NCI-H446 (cell line): ENCODE measurements around the gene CLC.
"Not testable (repeated sequence)": the region's sequence is repeated elsewhere in the genome, so short reads cannot be mapped to it uniquely, and the experiment has no call there.

ENCODE experiments used
- DNase-seq, 2 experiments: peaks; one replicate each; lab custom pipeline; 2025; lab: John Stamatoyannopoulos, UW

Gene CLC

GRCh38 chr19:39729594-39729993 is 8.2 kb downstream of the CLC start:
- no peak for DNase-seq

GRCh38 chr19:39728040-39728439 is 9.8 kb downstream of the CLC start:
- DNase-seq = no peak

- DNase-seq = no peak
These were observed 10.6 kb downstream of the CLC start for GRCh38 chr19:39727070-39727800.

DNA sequence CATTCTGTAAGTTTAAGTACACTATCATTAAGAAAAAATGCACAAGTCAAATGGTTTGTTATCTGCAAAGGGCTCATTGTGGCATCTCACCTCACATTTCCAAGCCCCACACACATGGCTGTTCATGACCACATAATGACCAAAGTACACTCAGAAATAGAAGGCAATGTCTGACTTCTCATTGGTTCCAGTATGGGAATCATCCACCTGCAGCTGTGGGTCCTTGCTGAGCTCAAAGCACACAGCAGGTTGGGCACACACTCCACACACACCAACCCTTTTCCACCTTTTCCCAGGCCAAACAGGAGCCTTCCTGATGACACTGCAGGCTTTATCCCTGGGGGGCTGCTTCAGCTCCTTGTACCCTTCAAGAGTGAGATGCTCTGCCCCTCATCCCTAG is 11.8 kb downstream of the CLC start:
- DNase-seq = no peak

DNA sequence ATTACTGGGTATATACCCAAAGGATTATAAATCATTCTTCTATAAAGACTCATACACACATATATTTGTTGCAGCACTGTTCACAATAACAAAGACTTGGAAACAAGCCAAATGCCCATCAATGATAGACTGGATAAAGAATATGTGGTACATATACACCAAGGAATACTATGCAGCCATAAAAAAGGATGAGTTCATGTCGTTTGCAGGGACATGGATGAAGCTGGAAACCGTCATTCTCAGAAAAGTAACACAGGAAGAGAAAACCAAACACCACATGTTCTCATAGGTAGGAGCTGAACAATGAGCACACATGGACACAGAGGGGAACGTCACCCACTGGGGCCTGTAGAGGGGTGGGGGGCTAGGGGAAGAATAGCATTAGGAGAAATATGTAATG is 17.7 kb downstream of the CLC start:
- not testable (repeated sequence) for DNase-seq

GRCh38 chr19:39710333-39710890 is 27.4 kb downstream of the CLC start:
- DNase-seq = no peak

GRCh38 chr19:39709026-39709872 is 28.6 kb downstream of the CLC start:
- no peak for DNase-seq

GRCh38 chr19:39708594-39708993 is 29.2 kb downstream of the CLC start:
- DNase-seq = no peak

GRCh38 chr19:39705578-39706188 is 32.1 kb downstream of the CLC start:
- DNase-seq = no peak

- DNase-seq = no peak
These were observed 33.4 kb downstream of the CLC start, which contains the start of gene LGALS14 for GRCh38 chr19:39704181-39705044. Gene LGALS14, plus strand, starts transcription at chr19:39704481. Its CDS starts 48 bp downstream, at chr19:39704529.

DNA sequence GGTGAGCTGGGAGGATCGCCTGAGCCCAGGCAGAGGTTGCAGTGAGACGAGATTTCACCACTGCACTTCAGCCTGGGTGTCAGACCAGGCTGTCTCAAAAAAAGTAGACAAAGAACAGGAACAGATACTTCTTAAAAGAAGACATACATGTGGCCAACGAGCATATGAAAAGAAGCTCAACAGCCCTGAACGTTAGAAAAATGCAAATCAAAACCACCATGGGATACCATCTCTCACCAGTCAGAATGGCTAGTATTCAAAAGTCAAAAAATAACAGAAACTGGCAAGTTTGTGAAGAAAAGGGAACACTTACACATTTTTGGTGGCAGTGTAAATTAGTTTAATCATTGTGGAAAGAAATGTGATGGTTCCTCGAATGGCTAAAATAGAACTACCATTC is 36.5 kb downstream of the CLC start:
- no peak for DNase-seq

GRCh38 chr19:39698535-39698934 is 39.3 kb downstream of the CLC start:
- DNase-seq = no peak

DNA sequence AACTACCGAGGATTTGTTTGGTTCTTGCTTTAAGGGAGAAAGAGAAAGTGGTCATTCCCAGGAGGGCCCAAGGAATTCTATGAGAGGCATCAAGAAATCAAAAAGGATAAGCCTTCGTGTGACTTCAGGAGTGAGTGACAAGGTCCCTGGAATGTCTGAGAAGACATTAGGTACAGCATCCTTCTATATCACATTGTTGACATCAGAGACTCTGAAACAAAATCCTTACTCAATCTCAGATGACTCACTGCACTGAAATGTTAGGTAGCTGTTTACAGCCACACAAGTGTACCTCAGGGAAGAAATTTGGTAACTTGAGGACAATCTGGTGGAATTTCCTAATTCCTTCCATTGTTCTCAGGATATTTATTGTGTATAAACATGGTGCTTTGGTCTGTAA is 41.4 kb downstream of the CLC start:
- DNase-seq = no peak

DNA sequence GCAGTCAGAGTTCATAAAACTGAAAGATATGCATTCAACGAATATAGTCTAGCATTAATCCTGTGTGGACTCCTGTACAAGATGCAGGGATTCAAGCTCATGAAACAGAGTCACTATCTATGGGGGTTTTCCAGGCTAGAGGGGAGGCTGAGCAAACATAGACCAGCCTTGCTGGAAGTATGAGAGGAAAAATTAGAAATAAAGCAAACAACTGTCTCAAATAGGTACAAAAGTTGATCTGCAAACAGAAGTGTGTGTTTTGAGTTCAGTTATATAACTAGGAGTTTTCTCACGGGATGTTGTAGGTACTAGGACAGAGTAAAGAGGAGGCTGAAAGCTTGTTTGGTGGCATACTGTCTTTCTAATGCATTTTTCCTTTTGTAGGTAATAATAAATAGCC is 42.1 kb downstream of the CLC start:
- DNase-seq = no peak

DNA sequence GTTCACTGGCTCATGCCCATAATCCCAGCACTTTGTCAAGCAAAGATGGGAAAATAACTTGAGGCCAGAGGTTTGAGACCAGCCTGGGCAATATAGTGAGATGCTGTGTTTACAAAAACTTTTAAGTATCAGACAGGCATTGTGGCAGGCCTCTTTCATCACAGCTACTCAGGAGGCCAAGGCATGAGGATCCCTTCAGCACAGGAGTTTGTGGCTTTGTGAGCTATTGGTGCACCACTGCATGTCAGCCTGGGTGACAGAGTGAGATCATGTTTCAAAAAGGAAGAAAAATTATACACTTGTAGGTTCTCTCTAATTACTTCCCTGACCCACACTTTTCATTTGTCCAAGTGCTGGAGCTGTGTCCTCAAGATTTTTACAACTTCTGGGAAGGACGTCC is 45.0 kb downstream of the CLC start:
- no peak for DNase-seq

DNA sequence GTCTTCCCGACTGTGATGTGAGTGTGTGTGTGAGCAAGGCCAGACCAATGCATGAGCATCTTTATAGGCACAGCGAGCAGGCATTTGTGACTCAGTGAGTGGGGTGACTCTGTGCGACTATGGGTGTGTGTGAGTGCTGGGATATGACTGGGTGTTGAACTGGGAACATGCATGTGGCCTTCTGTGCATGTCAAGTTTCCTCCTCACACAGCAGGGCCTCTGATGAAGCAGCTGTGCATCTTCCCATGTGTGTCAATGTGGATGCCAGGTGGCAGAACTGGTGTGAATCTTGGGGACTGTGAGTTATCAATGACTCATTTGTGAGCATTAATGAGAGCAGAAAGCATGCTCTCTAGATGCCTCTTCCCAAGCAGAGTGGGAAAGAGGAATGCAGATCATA is 45.7 kb downstream of the CLC start:
- no peak for DNase-seq

DNA sequence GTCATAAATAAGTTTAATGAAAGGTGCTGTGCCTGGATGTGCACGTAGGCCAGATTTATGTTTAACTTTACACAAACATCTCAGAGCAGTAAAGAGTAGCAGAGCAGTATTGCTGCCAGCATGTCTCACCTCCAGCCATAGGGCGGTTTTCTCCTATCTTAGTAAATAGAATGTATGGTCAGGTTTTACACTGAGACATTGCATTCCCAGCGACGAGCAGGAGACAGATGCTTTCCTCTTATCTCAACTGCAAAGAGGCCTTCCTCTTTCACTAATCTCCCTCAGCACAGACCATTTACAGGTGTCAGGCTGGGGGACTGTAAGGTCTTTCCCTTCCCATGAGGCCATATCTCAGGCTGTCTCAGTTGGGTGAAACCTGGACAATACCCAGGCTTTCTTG is 49.2 kb downstream of the CLC start:
- not testable (repeated sequence) for DNase-seq

DNA sequence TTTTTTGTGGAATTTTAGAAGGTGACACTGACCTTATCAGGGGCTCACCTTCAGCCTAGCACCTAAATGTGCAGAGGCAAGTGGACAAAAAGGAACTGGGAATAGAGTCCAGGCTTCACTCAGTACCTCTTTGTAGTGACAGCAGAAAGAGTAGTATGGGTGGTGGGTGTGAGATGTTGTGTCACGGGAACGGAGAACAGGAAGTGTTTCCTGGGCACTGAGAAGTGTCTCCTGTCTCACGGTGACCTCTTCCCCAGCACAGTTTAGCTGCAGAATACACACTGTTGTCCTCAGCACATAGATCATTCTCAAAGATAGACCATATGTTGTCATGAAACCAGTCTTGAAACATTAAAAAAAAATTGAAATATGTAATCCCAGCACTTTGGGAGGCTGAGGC is 51.1 kb downstream of the CLC start:
- no peak for DNase-seq

- no peak for DNase-seq
These were observed 53.6 kb downstream of the CLC start for GRCh38 chr19:39684267-39684666.

DNA sequence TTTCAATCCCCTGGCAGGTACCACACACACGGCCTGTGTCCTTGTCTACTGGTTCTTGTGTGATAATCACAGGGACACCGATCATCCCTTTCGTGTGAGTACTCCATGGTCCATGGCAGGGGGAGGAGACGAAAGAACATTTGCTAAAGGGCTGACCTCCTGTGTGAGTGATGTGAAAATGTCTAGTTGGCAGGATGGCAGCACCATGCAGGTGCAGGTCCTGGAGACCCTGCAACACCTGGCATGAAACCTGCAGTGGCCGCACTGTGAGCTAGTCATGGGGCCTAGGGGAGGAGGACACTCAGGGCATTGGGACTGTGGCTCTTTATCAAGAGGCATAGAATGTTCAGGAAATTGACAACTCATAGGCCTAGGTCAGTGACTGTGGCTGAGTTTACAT is 56.4 kb downstream of the CLC start:
- DNase-seq = no peak
